SW480 (cell line): Measurements from ENCODE around the gene SPATA6L.
"Not testable (repeated sequence)": the region's sequence is repeated elsewhere in the genome, so short reads cannot be mapped to it uniquely, and the experiment has no call there.

Experiments used
- DNase-seq: peaks from one replicate; pipeline ENCODE4 v3.0.0-alpha.2; 2016; ENCODE audit warnings: low spot score

SPATA6L gene

GRCh38 chr9:4674783-4675182 is 8.5 kb upstream of the SPATA6L start:
- DNase-seq: peak; percentile 12

- DNase-seq: no peak
Measured at GRCh38 chr9:4671737-4672136, 5.5 kb upstream of the SPATA6L start.

DNA sequence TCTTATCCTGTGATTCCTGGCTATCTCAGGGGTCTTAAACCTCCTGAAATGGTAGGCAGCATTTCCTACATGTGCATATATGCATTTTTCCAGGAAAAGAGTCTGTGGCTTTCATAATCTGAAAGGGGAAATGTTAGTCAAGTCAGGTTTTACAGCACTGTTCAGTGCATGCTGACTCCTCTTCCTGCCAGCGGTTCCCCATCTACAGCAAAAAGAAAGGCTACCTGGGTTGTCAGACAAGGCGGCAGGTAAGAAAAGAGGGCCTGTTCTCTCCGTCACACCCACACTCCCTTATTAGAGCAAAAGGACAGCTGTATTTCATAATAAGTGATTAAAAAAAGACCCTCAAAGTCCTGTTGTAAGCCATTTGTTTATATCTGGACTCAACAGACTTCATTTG is 4.3 kb upstream of the SPATA6L start:
- DNase-seq: no peak

DNA sequence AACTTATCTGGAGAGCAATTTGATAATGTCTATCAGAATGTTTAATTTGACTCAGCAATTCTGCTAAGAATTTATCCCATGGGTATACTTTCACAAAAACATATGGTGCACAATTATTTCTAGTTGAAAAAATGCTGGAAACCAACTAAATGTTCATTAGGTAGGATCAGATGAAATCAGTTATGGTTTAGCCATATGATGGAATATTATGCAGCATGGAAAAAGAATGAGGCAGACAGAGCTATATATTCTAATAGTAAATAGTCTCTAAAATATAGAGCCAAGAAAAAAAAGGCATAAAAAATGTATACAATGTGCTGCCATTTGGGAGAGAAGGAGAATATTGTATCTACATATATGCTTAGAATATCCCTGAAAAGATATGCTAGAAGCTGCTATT is 3.6 kb upstream of the SPATA6L start:
- no peak for DNase-seq

- DNase-seq: no peak
Measured at GRCh38 chr9:4668604-4669003, 2.3 kb upstream of the SPATA6L start.

- no peak for DNase-seq
Measured at GRCh38 chr9:4667681-4668080, 1.4 kb upstream of the SPATA6L start.

DNA sequence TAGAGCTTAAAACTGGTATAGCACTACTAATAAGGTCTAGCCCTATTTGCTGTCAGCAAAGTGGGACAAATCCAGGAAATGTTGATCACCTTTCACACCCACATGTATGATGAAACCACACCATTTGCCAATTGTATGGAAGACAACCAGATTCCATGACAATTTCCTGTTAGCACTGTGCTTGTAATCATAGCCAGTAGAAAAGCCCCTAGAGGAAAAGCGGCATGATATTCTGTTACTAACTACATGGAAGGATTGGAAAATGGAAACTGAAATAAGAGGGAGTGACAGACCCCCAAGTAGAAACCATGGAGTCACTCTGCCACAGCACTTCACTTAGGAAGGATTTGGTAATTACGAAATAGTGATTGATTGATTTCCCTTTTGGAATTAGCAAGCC is 923 bp downstream of the SPATA6L start:
- DNase-seq: peak; percentile 29

DNA sequence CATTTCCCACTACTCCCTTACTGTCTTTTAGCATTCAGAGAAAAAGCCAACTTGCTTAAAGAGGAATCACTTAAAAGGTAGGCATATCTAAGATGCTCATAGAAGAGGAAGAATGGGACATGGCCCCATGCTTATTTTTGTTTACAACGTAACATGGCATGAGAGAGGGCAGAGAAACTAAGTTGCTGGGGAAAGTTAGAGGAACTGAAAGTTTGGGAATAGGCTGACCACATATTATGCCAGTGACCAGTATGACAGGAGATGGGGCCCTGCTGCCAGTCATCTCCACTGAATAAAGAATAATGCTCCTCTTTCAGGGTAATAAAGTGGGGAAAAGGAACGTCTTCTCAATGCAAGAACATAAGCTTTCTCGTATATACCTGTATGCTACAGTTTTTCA is 2.3 kb downstream of the SPATA6L start:
- DNase-seq: no peak

GRCh38 chr9:4662989-4663792 is 3.1 kb downstream of the SPATA6L start:
- DNase-seq: peak; percentile 41

DNA sequence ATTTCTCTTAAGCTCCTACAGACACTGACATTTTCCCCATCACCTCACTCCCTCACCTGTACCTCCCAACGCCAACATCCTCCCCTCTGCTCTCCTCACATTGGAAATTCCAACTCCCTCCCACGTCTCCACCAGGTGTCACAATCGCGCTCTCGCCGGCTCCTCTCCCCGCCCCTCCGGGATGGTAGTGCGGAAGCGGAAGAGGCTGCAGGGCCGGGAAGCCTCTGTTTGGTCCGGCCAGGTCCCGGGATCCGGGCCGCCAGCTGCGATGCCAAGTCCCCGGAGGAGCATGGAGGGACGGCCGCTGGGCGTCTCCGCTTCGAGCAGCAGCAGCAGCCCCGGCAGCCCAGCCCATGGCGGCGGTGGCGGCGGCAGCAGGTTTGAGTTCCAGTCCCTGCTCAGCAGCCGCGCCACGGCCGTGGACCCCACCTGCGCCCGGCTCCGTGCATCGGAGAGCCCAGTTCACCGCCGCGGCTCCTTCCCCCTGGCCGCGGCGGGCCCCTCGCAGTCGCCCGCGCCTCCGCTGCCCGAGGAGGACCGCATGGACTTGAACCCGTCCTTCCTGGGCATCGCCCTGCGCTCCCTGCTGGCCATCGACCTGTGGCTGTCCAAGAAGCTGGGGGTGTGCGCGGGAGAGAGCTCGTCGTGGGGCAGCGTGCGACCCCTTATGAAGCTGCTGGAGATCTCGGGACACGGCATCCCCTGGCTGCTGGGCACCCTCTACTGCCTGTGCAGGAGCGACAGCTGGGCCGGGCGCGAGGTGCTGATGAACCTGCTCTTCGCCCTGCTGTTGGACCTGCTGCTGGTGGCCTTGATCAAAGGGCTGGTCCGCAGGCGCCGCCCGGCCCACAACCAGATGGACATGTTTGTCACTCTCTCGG is 3.9 kb downstream of the SPATA6L start, which contains the start of gene PLPP6:
PLPP6 (plus strand) TSS at position 187 of the 881 bp plus-strand sequence; CDS start at position 269, 82 bp downstream.
- DNase-seq: peak; percentile 94

DNA sequence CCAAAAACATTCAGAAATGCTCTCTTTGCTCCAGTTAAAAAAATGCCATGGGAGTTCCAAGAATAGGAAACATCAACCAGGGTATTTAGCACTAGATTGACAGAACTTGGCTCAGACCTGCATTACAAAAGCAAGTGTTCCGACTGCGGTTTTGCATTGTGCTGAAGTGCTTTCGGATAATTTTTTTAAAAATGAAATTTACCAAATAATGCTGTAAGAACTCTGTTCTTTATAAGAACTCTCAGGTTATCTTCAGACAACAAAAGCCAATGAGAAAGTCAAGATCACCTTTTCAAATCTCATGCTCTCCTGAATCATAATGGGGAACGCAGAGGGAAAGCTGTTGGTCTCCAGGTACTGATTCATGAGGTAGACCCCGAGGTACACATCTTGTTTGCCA is 4.7 kb downstream of the SPATA6L start:
- DNase-seq: no peak

DNA sequence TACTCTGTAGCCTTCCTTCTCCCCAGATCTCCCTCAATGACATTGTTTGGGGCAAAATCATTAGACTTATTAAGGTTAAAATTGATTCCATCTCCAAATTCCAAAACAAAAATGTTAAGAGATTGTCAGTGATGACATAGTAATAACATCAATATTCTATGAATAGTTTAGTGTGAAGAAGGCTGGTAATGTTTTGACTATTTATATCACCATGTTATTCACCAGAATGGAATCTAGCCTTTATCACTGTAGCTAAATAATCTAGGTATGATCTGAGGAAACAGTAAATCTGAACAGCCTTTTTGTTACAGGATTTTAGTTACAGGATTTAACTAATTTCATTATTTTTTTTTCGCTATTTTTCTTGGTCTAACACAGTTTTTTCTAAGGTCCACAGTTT is 5.1 kb downstream of the SPATA6L start:
- DNase-seq: peak; percentile 9

- not testable (repeated sequence) for DNase-seq
Measured at GRCh38 chr9:4660665-4661064, 5.6 kb downstream of the SPATA6L start.

DNA sequence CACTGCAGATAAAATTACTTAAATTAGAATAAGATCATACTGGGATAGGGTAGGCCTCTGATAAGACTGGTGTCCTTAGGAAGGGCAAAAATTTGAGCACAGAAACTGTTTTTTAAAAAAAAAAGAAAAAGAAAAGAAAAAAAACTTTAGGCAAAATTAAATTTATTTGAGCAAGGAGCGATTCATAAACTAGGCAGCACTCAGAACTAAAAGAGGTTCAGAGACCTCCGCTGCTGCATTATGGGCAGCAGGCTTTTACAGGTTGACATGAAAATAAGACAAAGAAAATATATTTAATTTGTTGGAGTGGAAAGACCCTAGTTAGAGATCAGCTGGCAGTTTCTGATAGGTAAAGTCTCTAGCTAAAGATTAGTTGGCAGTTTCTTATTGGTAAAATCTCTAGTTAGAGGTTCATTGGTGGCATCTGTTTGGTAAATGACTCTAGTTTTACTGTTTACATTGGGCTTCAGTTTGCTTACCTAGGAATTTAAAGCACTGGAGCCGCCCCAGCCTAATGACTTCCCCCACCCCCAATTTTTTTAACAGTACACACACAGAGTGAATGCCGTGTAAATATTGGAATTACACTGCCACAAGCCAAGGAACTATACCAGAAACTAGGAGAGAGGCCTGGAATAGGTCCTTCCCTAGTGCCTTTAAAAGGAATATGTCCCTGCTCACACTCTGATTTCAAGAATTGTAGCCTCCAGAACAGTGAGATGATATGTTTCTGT is 8.7 kb downstream of the SPATA6L start:
- DNase-seq: no peak

DNA sequence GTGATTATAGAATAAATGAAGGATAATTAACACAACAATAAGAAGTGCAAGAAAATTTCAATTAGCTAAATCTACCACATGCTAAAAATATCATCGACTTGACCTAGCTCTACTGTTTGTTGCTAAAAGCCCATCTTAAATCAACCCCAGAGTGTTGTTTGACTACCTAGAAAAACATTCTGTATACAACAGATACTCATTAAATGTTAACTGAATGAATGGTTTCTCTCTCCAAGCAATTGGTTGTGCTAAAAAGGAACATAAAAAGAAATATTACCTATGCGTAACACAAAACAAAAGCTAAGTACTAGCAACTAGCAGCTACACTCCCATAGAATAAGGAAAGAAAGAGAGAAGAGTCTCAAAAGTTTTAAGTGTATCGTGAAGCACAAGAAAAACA is 9.7 kb downstream of the SPATA6L start:
- no peak for DNase-seq

DNA sequence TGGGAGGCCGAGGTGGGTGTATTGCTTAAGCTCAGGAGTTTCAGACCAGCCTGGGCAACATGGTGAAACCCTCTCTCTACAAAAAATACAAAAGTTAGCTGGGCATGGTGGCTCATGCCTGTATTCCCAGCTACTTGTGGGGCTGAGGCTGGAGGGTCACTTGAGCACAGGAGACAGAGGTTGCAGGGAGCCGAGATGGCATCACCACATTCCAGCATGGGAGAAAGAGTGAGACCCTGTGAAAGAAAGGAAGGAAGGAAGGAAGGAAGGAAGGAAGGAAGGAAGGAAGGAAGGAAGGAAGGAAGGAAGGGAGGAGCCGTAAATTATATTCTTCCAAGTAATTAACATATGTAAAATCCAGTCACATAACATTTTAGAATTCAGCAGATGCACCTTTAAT is 10.1 kb downstream of the SPATA6L start:
- DNase-seq: not testable (repeated sequence)

DNA sequence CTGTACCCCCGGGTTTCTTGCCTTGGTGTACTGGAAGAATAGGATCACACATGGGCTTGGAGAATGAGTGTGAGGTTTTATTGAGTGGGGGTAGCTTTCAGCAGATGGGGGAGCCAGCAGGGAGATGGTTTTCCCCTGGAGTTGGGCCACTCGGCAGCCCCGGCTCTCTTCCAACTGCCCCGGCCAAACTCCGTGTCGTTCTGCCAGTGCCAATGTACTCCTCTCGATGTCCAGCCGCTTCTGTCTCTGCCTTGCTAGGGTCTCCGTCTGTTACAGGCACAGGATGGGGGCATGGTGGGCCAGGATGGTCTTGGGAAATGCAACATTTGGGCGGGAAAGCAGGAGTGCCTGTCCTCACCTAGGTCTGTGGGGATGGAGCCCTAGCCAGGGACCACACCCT is 11.7 kb downstream of the SPATA6L start:
- DNase-seq: no peak

- no peak for DNase-seq
Measured at GRCh38 chr9:4654084-4654483, 12.2 kb downstream of the SPATA6L start.

GRCh38 chr9:4642351-4642750 is 23.9 kb downstream of the SPATA6L start:
- no peak for DNase-seq

- peak; percentile 33 for DNase-seq
Measured at GRCh38 chr9:4640027-4640426, 26.3 kb downstream of the SPATA6L start.

GRCh38 chr9:4639420-4639819 is 26.9 kb downstream of the SPATA6L start:
- no peak for DNase-seq

- DNase-seq: no peak
Measured at GRCh38 chr9:4638968-4639367, 27.3 kb downstream of the SPATA6L start.
